GM10266 (cell line): ENCODE data around the gene SUN2.

Source experiments
- DNase-seq: peaks from one replicate; pipeline ENCODE4 v3.0.0; 2012; ENCODE audit errors: extremely low spot score
- TF ChIP-seq, protein P1 (sequence below): IDR thresholded peaks from 2 replicates; pipeline ENCODE4 v1.5.1; 2012; ENCODE audit warnings: mild to moderate bottlenecking, low read depth; ENCODE audit not compliant: control insufficient read depth, insufficient read depth; ENCODE audit errors: missing control alignments

Gene SUN2

DNA sequence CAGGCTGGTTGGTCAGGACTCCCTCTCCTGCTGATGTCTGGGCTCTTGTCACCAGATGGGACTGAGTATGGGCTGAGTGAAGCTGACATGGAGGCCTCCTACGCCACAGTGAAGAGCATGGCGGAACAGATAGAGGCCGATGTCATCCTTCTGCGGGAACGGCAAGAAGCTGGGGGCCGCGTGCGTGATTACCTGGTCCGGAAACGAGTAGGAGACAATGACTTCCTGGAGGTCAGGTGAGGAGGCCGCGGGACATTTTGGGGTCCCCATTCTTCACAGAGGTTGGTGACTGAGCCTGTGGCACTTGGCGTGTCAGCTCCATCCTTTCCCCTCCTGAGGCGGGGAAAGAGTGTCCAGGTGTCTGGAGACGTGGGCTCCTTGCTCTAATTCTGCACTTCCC lies 39.9 kb downstream of the SUN2 start:
- no peak for DNase-seq
- TF ChIP-seq, protein P1, sequence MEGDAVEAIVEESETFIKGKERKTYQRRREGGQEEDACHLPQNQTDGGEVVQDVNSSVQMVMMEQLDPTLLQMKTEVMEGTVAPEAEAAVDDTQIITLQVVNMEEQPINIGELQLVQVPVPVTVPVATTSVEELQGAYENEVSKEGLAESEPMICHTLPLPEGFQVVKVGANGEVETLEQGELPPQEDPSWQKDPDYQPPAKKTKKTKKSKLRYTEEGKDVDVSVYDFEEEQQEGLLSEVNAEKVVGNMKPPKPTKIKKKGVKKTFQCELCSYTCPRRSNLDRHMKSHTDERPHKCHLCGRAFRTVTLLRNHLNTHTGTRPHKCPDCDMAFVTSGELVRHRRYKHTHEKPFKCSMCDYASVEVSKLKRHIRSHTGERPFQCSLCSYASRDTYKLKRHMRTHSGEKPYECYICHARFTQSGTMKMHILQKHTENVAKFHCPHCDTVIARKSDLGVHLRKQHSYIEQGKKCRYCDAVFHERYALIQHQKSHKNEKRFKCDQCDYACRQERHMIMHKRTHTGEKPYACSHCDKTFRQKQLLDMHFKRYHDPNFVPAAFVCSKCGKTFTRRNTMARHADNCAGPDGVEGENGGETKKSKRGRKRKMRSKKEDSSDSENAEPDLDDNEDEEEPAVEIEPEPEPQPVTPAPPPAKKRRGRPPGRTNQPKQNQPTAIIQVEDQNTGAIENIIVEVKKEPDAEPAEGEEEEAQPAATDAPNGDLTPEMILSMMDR, result no peak

DNA sequence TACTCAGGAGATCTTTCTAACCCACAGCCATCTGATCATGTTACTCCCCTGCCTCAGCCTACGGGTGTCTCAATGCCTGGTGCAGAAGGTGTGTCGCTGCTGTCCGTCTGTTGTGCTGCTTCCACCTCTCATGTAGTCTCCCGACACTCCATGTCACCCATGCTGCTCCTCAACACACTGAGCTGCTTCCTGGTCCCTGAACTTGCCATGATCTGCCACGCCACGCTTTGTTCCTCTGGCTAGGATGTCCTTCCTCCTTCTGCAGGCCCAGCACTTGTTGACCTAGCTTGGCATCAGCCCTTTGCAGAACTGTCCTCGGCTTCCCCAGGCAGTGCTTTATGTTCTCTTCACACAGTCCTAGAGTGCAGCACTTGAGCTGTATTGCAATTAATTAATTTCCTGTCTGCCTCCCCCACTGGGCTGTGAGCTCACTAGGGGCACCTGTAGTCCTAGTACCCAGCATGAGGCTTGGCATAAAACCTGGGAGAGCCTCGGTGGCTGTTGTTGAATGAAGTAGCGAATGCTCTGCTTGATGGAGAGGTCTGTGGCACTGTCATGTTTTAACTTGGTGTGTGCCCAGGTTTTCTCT lies 40.5 kb downstream of the SUN2 start:
- TF ChIP-seq, protein P1, result no peak
- no peak for DNase-seq

DNA sequence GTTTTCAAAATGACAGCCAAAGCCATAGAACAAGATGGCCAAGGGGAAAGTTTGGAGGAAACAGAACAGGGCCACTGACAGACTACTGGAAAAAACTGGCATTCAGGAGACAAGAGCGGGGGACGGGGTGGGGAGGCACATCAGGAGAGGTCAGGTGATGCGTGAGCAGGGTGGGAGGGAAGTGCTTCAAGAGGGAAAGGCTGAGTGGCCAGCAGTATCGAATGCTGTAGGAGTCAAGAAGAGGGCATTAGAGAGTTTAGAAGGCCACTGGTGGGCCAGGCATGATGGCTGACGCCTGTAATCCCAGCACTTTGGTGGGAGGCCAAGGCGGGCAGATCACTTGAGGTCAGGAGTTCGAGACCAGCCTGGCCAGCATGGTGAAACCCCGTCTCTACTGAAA lies 41.9 kb downstream of the SUN2 start:
- TF ChIP-seq, protein P1, result no peak
- DNase-seq, result no peak

DNA sequence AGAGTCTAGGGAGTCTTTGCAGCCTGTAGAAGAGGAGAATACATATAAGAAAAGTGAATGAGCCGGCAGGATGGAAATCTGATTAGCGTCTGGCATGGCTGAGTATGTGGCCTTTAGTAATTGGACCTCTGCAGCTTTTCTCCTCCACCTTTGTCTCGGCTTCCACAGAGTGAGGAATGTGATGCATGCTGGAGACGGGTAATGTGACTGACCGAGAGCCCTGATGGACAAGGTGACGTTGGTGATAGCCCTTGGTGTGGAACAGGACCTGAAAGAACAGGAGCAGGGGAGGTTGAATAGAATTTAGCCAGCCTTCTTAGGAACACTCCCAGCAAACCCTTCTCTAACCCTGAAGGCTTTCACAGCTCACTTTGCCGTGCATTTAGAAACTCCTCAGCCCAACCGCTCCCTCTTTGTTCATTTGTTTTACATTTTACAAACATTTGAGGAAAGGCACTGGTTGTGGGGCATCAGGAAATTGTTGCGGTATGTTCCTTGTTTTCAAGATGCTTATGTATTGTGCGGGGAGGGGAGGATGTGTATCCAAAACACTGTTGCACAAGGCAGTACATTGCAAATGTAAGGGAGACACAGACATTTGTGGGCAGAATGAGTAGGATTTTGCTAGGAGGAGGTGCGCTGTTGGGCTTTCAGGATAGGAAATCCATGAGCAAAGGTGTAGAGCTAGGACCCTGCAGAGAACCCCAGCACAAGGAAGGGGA lies 43.2 kb downstream of the SUN2 start:
- TF ChIP-seq, protein P1, result no peak

DNA sequence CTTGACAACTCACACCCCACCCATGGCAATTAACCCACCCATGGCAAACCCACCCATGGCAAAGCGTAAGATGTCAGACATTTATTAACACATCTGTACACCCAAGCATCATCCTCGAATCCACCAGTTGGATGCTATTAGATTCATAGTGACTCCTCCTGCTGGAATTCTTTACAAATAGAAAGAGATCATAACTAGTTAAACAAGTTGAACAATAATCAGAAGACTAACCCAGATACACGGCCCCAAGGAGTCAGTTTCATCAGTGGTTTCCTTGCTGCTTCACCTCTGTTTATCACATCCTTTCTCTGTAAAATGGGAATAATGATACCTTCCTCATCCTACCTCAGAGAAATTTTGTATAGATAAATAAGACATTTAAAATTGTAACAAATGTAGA lies 44.9 kb downstream of the SUN2 start:
- DNase-seq, result no peak
- TF ChIP-seq, protein P1, result no peak

More for the DNA sequence above, 43.2 kb downstream of the SUN2 start:
- no peak for DNase-seq

DNA sequence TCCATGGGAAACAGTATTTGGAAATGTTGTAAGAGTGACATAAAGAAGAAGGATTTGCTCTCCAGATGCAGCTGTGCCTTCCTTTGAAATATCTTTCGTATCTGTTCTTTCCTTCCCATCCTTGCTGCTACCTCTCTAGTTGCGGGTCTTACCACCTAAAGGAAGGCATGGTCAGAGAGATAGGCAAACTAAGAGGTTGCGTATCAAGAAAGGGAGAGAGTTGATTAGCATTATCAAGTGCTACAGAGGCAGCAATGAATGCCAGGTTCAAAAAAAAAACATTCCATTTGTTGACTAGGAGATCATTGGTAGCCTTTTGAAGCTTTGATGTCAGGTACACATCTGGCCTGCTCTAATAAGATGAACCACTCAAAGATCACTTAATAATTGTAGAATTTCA lies 45.4 kb downstream of the SUN2 start:
- DNase-seq, result no peak
- TF ChIP-seq, protein P1, result no peak

DNA sequence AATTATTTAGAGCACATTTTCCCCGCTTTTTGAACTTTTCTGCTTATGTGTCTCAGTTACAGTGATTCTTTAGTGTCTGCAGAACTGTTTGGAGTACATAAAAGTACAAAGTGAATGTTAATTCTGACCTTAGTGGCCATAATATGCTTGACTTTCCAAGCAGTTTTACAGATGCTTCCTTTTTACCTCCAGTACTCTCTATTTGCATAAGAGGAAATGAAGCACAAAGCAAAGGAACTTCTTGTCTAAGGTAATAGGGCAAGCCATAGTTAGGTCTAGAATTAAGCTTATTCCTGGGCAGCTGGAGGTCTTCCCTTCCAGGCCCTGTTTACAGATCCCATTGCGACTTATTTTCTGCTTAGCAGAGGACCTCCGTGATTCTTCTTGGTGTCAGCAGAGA lies 46.5 kb downstream of the SUN2 start:
- TF ChIP-seq, protein P1, result no peak
- no peak for DNase-seq
